MV-4-11 (cell line): Measurements from ENCODE around the gene DISC1.
"Not testable (repeated sequence)": the region's sequence is repeated elsewhere in the genome, so short reads cannot be mapped to it uniquely, and the experiment has no call there.

Source experiments
- DNase-seq: peaks from one replicate; lab custom pipeline; 2025; lab: John Stamatoyannopoulos, UW

DISC1 gene

GRCh38 chr1:231931146-231931545, 304.6 kb downstream of the DISC1 start:
- no peak for DNase-seq

DNA sequence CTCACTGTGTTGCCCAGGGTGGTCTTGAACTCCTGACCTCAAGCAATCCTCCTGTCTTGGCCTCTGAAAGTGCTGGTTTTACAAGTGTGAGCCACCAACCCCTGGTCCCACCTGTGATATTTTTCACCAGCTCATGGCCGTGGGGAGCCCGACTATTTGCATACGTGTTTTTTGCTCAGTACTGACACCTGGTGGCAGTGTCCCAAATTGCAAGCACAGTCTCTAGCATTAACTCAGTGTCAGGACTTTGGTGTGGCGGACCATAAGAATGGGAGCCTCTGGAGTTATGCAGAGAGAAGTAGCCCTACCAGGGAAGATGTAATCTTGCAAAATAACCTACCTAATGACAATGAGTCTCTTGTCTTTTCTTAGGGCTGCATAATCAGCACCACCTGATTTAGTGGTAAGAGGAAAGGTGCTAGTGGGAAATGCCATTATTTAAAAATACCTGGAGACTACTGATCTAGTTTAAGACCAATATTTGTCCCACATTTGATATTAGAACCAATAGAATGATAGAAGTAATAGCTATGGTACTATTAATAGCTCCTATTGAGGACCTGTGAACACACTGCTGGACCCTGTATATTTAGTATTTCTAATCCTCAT, 305.4 kb downstream of the DISC1 start:
- peak; percentile 30 for DNase-seq

DNA sequence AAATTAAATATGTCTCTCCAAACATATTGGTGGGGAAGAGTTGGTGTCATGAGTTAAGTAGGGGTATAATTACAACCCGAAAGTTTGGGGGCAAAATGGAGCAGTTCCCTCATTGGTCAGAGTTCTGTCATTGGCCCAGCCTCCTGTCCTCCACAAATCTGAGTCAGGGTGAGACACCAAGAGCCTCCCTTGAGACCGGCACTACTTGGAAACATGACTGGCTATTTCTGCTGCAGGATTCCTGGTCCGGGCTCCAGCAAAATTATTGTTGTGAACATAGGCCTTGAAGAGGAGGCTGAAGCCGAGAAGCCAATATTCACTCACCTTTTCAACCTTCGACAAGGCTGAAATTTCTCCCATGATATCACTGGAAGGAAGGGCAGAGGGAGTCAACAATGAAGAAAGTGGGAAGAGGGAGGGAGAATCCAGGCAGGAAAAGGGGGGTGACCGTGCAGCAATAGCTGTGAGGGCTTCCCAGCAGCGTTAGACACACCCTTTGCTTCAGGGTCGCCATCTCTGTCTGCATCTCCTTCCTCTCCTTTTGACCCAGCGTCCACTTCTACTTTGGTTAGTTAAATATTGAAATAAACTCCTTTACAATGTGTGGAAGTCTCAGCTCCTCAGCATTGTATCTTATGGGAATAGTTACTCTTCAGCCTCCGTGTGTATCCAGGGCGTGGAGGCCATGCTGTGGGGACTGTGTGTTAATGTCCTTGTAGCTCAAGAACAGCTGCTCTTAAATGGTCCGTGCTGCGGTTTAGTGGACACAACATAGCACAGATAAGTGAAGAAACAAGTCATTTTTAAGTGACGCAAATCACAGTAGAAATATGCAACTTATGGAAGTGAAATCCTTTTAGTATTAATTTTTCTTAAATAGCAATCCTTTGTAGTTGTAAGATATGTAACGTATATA, 307.4 kb downstream of the DISC1 start:
- no peak for DNase-seq

DNA sequence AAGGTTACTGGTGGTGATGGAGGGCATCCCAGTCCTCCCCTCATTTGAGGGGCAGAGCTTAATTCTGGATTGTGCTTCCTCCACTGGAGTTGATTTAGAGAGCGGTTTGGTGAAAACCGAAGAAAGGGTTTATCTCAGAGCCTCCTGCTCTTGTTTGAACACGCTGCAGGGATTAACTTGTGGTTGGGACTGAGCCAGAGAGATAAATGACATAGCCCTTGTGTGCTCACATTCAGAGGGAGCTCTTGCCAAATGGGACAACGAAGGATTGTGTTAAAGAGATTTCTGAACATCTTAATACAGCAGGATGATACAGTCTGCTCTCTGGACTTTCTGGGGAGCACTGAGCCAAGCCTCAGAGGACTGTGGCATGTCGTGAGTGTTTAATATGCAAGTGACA, 308.2 kb downstream of the DISC1 start:
- DNase-seq = peak; percentile 77

DNA sequence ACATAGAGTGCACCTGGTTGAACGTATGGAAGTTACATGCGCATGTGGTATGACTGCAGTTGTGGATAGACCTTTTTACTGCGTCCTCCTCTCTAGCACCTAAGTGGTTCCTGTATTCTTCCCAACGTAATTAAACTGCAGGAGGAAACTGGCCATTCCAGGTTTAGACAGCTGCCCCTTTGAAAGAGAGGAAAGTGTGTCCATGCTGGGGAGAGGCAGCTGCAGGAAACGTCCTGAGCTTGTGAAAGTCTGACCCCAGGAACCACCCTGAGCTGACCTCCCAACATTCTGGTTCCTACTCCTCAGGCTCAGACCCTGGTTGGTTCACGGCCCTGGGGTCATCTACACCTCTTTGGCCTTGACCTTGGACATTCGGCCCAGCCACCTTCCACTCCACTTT, 309.3 kb downstream of the DISC1 start:
- DNase-seq = no peak

- peak; percentile 4 for DNase-seq
These were observed 310.6 kb downstream of the DISC1 start for GRCh38 chr1:231936983-231937775.

GRCh38 chr1:231938211-231938610, 311.6 kb downstream of the DISC1 start:
- no peak for DNase-seq

DNA sequence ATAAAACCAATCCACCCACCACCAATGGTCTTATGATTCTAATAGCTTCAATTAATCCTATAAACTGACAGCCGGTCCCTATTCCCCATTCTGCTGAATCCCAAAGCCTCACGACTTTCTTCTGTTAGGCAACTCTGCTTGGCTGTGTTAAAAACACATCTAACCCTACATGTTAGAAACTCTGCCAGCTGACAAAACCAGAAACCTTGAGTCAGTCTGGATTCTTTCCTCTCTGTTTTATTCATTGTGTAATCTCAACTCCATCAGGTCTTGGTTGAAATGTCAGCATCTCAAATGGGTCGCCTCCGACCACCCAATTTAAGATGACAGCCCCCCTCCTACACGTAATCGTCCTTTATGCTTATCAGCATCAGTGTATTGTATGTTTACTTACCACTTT, 312.1 kb downstream of the DISC1 start:
- no peak for DNase-seq

GRCh38 chr1:231939118-231939517, 312.5 kb downstream of the DISC1 start:
- DNase-seq = no peak

DNA sequence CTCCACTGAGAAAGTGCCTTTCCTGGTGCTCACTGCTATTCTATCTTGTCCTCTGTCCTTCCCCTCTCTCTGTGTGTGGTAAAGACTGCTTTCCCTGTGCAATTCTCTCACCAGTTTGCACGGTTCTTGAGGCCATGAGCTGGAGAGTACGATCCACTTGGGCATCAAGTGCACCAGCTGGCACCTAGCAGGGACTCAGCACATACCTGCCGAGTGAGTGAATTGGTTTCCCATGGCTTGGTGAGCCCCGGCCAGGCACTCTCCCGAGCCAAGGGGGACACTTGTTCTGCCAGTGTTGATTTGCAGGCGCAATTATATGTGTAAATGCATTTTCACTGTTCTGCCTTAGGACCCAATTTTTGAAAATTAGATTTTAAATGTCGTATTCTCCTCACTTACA, 313.5 kb downstream of the DISC1 start:
- no peak for DNase-seq

- DNase-seq = no peak
These were observed 314.1 kb downstream of the DISC1 start for GRCh38 chr1:231940701-231941100.

DNA sequence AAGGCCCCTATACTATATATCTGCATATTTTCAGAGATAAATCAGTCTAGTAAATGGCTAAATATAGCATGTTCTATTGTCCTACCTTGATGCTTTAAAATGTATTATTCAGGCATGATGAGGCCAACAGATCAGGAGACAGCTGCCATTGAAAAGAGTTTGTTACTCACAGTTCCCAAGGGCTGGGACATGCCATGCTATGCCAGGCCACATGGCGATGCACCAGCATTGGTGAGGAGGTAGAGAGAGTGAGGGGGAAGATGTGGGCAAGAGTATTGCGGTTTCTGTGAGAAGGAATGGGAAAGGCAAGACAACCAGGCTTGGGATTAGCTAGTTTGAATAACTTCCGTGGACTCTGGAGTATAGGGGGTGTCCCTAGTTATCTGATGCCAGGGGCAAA, 316.5 kb downstream of the DISC1 start:
- DNase-seq = no peak

GRCh38 chr1:231948102-231948501, 321.5 kb downstream of the DISC1 start:
- DNase-seq = not testable (repeated sequence)

DNA sequence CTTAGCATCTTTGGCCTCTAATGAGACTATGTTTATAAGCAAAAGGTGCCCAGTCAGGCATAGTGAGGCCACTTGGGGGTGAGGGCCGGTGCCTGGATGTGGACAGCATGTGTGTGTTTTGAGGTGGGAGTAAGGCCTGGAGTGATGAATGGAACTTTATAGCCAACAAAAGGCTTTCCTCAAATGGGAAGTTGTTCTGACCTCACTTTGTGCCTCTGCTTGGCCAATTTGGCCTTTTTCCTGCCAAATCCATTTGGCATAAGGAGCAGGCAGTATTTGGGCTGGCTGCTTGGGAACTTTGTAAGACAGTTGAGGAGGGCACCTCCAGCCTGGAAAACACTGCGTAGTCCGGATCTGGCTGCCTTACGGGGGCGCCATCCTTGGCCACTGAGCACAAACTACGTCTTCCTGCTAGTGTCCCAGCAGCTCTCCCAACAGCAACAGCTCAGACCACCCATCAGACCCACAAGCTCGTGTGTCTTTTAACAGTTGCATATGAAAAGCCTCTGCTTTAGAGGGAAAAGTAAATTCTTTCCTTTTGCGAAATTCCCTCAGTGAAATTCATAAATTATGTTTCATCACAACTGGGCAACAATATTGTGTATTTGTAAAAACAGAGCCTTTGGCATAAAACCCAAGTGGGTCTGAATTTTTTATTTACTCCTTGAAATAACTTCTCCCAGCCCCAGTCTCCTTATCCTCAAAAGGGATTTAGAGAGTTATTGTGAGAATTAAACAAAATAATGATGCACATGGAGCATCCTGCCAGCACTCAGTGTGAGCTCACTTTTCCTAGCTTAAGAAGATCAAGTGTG, 322.9 kb downstream of the DISC1 start:
- DNase-seq = no peak

DNA sequence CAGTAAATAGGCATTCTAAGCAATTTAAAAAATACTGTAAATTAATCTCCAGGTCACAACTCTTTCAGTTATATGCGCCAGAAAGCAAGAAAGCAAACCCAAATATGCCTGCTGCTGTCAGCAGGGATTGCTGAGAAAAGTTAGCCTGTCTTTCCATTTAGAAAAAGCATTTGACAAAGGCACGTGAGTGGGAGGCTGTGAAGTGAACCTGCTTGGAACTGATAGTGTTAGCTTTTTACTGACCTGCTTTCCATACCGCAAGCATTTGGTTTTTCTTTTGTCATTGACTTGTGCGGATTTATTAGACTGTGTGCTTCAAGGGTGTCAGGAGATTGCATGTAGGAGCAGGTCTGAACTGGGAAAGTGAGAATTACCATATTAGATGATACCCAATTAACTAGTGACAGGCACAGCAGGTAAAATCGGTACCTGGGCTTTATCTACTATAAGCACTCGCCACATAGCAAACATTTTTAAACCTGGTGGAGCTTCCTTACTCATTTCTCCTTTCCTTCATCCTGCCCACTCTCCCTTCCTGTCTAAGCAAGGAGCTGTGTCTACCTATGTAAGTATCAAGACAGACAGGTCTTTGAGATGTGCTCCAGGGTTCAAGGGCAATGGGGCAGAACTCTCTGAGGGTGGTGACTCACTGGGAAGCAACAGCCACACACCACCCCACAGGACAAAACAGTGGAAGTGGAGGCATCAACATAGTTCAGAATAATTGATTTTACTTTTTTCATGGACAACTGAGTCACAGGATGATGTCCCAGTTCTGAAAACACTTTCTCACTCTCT, 323.9 kb downstream of the DISC1 start:
- DNase-seq = no peak

DNA sequence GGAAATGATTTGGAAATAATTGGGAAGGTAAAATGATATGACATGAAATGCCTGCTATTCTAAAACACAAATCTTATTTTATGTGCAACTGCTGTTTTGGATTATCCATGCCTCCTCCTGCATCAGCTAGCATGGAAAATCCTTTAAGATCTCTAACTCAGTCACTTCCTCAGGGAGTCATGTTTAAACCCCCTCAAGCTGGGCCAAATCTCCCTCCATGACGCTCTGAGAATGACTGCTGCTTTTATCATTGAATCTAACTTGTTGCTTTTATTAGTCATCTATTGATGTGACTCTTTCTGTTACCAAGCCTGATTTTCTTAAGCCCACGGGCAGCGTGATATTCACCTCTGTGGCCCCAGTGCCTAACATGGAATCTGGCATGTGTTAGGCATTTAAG, 324.8 kb downstream of the DISC1 start:
- no peak for DNase-seq

DNA sequence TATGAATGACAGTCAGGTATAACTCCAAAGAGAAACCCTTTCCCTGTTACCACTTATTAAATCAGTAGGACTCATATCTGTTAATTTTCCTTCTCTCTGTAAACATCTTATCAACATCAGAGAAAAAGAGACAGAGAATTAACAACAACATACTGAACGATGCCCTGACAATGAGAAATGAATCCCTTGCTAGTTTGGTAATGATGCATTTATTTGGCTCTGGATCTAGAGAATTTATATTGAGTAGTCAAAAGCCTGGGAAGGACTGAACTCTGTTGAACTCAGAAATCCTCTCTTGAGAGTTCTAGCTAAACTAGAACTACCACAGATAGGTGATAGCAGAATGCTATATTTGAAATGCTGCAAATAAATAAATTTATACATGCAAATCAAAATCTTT, 325.6 kb downstream of the DISC1 start:
- no peak for DNase-seq

DNA sequence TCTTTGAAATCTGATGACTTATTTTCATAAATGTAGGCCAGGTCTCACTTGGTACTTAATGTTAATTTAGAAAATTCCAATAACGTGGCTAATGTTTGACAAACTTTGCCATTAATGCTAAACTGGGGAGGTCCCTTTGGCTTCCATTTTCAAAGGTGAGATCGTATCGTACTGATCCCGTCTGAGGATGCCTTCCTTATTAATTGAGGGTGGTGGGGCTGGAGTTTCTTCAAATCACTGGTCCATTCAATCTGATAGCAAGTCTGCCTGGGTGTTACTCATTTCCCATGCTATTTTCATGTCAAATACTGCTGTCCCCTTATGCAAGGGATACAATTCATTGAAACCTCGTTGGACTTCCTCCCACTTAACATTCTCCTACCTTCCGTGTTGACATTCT, 327.1 kb downstream of the DISC1 start:
- DNase-seq = no peak

DNA sequence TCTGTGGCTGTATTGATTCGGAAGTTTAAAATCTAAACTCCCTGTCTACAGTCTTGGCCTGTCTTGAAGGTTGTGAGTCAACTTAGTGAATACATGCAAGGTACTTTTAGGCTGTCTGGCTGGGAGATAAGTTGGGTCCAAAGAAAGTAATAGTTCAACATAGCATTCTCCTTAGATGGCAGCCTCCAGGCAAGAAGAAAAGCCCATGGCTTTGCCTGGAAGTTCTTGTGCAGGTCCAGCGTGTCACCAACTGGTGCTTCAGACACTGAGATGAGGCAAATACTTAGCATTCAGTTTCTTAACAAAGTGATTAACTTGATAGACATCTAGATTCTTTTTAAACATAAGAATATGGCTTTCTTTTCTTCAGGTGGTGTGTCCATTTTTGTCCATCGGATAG, 328.2 kb downstream of the DISC1 start:
- no peak for DNase-seq

DNA sequence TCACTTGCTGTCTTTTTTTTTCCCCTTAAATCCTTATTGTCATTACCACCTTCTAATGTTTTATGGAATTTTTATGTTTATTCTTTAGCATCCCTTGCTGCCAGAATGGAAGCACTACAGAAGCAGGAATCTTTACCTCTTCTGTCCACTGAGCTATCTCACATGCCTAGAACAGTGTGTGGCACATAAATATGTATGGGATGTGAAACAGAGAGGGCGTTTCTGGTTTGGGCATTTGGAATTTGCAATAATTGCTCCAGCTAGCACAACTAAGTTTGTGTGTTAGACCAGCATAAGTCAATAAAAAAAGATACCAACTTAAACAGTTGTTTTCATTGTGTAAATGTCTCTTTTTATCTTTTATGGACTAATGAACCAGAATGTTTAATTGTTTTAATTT, 330.8 kb downstream of the DISC1 start:
- no peak for DNase-seq

- no peak for DNase-seq
These were observed 331.9 kb downstream of the DISC1 start for GRCh38 chr1:231958448-231958847.
